Adrenal gland (tissue), 5 donors: ENCODE measurements around the gene PDYN.

Experiments used
- CTCF ChIP-seq, 6 experiments: fragments of 450-650 bp in 4 of 6; fragments of 200-600 bp in 2 of 6; sonication (generic) in 1 of 6; IDR thresholded peaks; 1 replicate in 5 of 6; 2 replicates in 1 of 6; pipeline versions ENCODE4 v1.5.1 to v1.8.0; 2016 to 2021; ENCODE audit warnings: antibody characterized with exemption in 6 of 6, mild to moderate bottlenecking in 2 of 6, moderate library complexity in 1 of 6
- POLR2A ChIP-seq, 2 donors: fragments of 450-650 bp; IDR thresholded peaks; one replicate each; pipeline ENCODE4 v1.6.1; 2017; ENCODE audit warnings: antibody characterized with exemption in 2 of 2, mild to moderate bottlenecking in 2 of 2, moderate library complexity in 1 of 2
- donor health status: DM: no; HTN: no; CAD: no.

- no peak for TF ChIP-seq CTCF (IDR thresholded peaks at IDR 0.05)
- no peak for TF ChIP-seq POLR2A (IDR thresholded peaks at IDR 0.05)
Measured at GRCh38 chr20:1935696-1936366, 58.0 kb downstream of the PDYN start.
